Measurements from ENCODE around the gene ESYT2.

DNA sequence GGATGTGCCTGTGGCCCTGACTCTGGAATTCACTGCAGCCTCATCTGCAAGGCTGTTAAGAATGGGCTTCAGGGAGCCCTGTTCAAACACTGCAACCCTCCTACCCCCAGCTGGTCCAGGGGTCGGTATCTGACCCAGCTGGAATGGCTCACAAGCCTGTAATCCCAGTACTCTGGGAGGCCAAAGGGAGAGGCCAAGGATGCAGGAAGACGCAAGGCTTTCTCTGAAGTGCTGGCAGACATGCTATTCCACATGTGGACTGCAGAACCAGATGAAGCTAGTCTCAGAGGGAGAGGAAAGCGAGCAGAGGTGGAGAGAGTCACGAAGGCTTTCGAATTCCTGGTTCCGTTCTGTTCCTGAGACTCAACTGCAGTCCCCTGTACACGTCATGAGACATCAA lies 45.0 kb downstream of the ESYT2 start:
- TF ChIP-seq, protein P1, sequence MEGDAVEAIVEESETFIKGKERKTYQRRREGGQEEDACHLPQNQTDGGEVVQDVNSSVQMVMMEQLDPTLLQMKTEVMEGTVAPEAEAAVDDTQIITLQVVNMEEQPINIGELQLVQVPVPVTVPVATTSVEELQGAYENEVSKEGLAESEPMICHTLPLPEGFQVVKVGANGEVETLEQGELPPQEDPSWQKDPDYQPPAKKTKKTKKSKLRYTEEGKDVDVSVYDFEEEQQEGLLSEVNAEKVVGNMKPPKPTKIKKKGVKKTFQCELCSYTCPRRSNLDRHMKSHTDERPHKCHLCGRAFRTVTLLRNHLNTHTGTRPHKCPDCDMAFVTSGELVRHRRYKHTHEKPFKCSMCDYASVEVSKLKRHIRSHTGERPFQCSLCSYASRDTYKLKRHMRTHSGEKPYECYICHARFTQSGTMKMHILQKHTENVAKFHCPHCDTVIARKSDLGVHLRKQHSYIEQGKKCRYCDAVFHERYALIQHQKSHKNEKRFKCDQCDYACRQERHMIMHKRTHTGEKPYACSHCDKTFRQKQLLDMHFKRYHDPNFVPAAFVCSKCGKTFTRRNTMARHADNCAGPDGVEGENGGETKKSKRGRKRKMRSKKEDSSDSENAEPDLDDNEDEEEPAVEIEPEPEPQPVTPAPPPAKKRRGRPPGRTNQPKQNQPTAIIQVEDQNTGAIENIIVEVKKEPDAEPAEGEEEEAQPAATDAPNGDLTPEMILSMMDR (IDR thresholded peaks at IDR 0.05; ENCODE audit: low read depth, low read length, missing input control) = no peak
- TF ChIP-seq ZBTB33 (IDR thresholded peaks at IDR 0.05) (no peak), JUND (IDR thresholded peaks at IDR 0.05) (no peak), TAF1 (conservative IDR thresholded peaks at IDR 0.05) (no peak), RXRA (IDR thresholded peaks at IDR 0.05) (no peak), FOXA2 (IDR thresholded peaks at IDR 0.05) (no peak), FOXA1 (IDR thresholded peaks at IDR 0.05) (no peak), SP1 (IDR thresholded peaks at IDR 0.05) (no peak), RAD21 (IDR thresholded peaks at IDR 0.05) (no peak), GABPA (IDR thresholded peaks at IDR 0.05 in 1 of 2, conservative IDR thresholded peaks at IDR 0.05 in 1 of 2) (no peak)
- TF ChIP-seq, protein P2, sequence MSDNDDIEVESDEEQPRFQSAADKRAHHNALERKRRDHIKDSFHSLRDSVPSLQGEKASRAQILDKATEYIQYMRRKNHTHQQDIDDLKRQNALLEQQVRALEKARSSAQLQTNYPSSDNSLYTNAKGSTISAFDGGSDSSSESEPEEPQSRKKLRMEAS (IDR thresholded peaks at IDR 0.05) = no peak
- TF ChIP-seq, protein P3, sequence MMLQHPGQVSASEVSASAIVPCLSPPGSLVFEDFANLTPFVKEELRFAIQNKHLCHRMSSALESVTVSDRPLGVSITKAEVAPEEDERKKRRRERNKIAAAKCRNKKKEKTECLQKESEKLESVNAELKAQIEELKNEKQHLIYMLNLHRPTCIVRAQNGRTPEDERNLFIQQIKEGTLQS (IDR thresholded peaks at IDR 0.05) = no peak
- TF ChIP-seq, protein P4, sequence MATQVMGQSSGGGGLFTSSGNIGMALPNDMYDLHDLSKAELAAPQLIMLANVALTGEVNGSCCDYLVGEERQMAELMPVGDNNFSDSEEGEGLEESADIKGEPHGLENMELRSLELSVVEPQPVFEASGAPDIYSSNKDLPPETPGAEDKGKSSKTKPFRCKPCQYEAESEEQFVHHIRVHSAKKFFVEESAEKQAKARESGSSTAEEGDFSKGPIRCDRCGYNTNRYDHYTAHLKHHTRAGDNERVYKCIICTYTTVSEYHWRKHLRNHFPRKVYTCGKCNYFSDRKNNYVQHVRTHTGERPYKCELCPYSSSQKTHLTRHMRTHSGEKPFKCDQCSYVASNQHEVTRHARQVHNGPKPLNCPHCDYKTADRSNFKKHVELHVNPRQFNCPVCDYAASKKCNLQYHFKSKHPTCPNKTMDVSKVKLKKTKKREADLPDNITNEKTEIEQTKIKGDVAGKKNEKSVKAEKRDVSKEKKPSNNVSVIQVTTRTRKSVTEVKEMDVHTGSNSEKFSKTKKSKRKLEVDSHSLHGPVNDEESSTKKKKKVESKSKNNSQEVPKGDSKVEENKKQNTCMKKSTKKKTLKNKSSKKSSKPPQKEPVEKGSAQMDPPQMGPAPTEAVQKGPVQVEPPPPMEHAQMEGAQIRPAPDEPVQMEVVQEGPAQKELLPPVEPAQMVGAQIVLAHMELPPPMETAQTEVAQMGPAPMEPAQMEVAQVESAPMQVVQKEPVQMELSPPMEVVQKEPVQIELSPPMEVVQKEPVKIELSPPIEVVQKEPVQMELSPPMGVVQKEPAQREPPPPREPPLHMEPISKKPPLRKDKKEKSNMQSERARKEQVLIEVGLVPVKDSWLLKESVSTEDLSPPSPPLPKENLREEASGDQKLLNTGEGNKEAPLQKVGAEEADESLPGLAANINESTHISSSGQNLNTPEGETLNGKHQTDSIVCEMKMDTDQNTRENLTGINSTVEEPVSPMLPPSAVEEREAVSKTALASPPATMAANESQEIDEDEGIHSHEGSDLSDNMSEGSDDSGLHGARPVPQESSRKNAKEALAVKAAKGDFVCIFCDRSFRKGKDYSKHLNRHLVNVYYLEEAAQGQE (IDR thresholded peaks at IDR 0.05) = no peak
